ENCODE measurements around the gene ETV4. TPM values are rescaled to one million over a fixed set of nuclear protein-coding genes. Genes with fewer than 3 reads are reported as not detected.

ETV4 gene
- total and polyA plus RNA-seq, 2 of the 13 experiments (the other 11 are each of a cell fraction or from before 2014, with no cell fraction given) = 128 to 330 TPM

- no peak for TF ChIP-seq MBD4 (IDR thresholded peaks at IDR 0.05; ENCODE audit: borderline replicate concordance, low read length)
- 0 out of 2 replicates have a peak, but pooled peaks have one; percentile 60 for TF ChIP-seq PLRG1 (conservative IDR thresholded peaks at IDR 0.05)
- TF ChIP-seq NR2F1 (CRISPR knock-in tag; IDR thresholded peaks at IDR 0.05) = no peak
- no peak for TF ChIP-seq ZNF17 (CRISPR knock-in tag; IDR thresholded peaks at IDR 0.05)
- TF ChIP-seq ATM (IDR thresholded peaks at IDR 0.05; ENCODE audit: borderline replicate concordance) = 0 out of 2 replicates have a peak, but pooled peaks have one; percentile 53
- TF ChIP-seq SOX6 (IDR thresholded peaks at IDR 0.05) = peak; percentile 63; the same call in 1 of the 2 replicates
- no peak for TF ChIP-seq SOX6 (CRISPR knock-in tag; IDR thresholded peaks at IDR 0.05)
- peak; percentile 90; the same call in 1 of the 2 replicates for TF ChIP-seq IKZF1 (IDR thresholded peaks at IDR 0.05)
- TF ChIP-seq MNT (IDR thresholded peaks at IDR 0.05) = 0 out of 2 replicates have a peak, but pooled peaks have one; percentile 5
These were observed 22.5 kb upstream of the ETV4 start (continued) for GRCh38 chr17:43568506-43569082.

GRCh38 chr17:43563600-43564594 is 17.8 kb upstream of the ETV4 start:
- CTCF ChIA-PET (ENCODE audit: low intra/inter-chr PET ratio, low total read pairs) = no interaction called here
- no peak for FAIRE-seq
- intact Hi-C loops (cut with micrococcal nuclease; ENCODE audit: unreplicated experiment) = no loop called here
- TF ChIP-seq, protein P1, sequence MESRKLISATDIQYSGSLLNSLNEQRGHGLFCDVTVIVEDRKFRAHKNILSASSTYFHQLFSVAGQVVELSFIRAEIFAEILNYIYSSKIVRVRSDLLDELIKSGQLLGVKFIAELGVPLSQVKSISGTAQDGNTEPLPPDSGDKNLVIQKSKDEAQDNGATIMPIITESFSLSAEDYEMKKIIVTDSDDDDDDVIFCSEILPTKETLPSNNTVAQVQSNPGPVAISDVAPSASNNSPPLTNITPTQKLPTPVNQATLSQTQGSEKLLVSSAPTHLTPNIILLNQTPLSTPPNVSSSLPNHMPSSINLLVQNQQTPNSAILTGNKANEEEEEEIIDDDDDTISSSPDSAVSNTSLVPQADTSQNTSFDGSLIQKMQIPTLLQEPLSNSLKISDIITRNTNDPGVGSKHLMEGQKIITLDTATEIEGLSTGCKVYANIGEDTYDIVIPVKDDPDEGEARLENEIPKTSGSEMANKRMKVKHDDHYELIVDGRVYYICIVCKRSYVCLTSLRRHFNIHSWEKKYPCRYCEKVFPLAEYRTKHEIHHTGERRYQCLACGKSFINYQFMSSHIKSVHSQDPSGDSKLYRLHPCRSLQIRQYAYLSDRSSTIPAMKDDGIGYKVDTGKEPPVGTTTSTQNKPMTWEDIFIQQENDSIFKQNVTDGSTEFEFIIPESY (CRISPR knock-in tag; IDR thresholded peaks at IDR 0.05) = peak; percentile 87
- TF ChIP-seq ZNF362 (CRISPR knock-in tag; IDR thresholded peaks at IDR 0.05; ENCODE audit: borderline replicate concordance) (peak; percentile 46; the same call in 1 of the 2 replicates), ZNF121 (CRISPR knock-in tag; IDR thresholded peaks at IDR 0.05) (peak; percentile 89), MTF1 (CRISPR knock-in tag; IDR thresholded peaks at IDR 0.05) (no peak), SP1 (IDR thresholded peaks at IDR 0.05) (no peak), SP1 (CRISPR knock-in tag; IDR thresholded peaks at IDR 0.05) (no peak), EP300 (IDR thresholded peaks at IDR 0.05; ENCODE audit: low read depth in 2 of 2, low read length in 2 of 2) (no peak), EP300 (CRISPR knock-in tag; IDR thresholded peaks at IDR 0.05; ENCODE audit: borderline replicate concordance) (no peak), HNRNPLL (IDR thresholded peaks at IDR 0.05; ENCODE audit: low read depth, low read length, poor library complexity, severe bottlenecking) (no peak)

More at GRCh38 chr17:43563600-43564594, 17.8 kb upstream of the ETV4 start:
- Histone ChIP-seq H3K79me2 (ENCODE audit: insufficient read depth, low read length) (no peaks in the 10 kb centered on the region), H3K36me3 (replicated peaks in 1 of 2; ENCODE audit: control insufficient read depth in 1 of 2, insufficient read depth in 2 of 2, low read length in 2 of 2) (no peaks in the 10 kb centered on the region), H3K27me3 (ENCODE audit: control insufficient read depth in 1 of 2, insufficient read depth in 2 of 2, low read length in 2 of 2) (no peaks in the 10 kb centered on the region), H3K27ac (ENCODE audit: extremely low read length, insufficient read depth, low read length) (no peak overlapping the region), H3K4me2 (ENCODE audit: low read depth, low read length) (peak overlapping the region; percentile 66), H3K4me3 (replicated peaks in 1 of 3; ENCODE audit: insufficient read depth in 1 of 3, low read depth in 2 of 3, low read length in 3 of 3) (no peak overlapping the region; a peak in 1 of 6 replicates), H3K9me3 (ENCODE audit: low read length) (no peaks in the 10 kb centered on the region), H4K20me1 (ENCODE audit: insufficient read depth, low read length) (no peaks in the 10 kb centered on the region), H3K9ac (ENCODE audit: insufficient read depth, low read depth, low read length) (peak overlapping the region; percentile 18; the same call in 1 of the 2 replicates), H3K4me1 (ENCODE audit: insufficient read depth, low read length) (peaks cover 69% of the 10 kb centered on the region), H2AFZ (ENCODE audit: low read length) (no peak overlapping the region)
- DNase-seq (ENCODE audit: low spot score) (no peak), ATAC-seq (no peak)
- in situ Hi-C loops (cut with HindIII; ENCODE audit: extremely low pct_ligation_motif_present, low pct_unique_long_range_greater_than_20kb) = no loop called here
- no TSS peak for BruUV-seq (replicated peaks)
- POLR2A ChIA-PET = interaction anchor here (0.9 to 28.7 kb wide), 5 partner anchors 10 to 203 kb away, joined by 4 to 1546 read pairs (median 20); partner anchors contain the start of gene ETV4
- 69% methylated on average over 15 of the region's 15 CpGs for WGBS (ENCODE audit: low lambda C conversion rate)
